Stimulated activated CD8-positive, alpha-beta memory T cell treated with anti-CD3 and anti-CD28 coated beads, Interleukin-15, amount 100 ng/mL, for 1 hour (primary cell): ENCODE data around the gene PPP1R14B.
A peak's percentile ranks its signal among the peaks of the same experiment; 100 is the strongest.
"Not testable (repeated sequence)": the region's sequence is repeated elsewhere in the genome, so short reads cannot be mapped to it uniquely, and the experiment has no call there.

Experiments used
- DNase-seq: peaks from one replicate; pipeline ENCODE4 v3.0.0-alpha.2; 2020; ENCODE audit warnings: low read depth

The PPP1R14B gene

DNA sequence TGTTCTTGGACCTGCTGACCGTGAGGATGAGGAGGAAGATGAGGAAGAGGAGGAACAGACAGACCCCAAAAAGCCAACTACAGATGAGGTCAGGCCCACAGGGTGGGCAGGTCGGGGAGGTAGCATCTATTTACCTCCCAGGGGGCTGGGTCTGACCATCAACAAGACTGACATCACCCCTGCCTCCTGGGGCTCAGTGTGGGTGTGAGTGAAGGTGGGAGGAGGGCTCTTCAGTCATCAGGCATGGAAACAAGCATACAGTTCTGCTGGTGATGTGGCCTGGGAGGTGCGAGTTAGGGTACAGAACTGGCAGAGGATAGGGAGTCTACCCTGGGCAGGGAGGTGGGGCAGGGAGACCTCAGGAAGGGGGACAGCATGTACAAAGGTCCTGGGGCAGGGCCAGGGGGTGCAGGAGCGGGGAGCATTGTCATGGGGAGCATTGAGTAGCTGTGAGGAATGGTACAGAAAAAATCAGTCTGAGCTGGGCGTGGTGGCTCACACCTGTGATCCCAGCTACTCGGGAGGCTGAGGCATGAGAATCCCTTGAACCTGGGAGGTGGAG, 13.5 kb upstream of the PPP1R14B start:
- DNase-seq: no peak

DNA sequence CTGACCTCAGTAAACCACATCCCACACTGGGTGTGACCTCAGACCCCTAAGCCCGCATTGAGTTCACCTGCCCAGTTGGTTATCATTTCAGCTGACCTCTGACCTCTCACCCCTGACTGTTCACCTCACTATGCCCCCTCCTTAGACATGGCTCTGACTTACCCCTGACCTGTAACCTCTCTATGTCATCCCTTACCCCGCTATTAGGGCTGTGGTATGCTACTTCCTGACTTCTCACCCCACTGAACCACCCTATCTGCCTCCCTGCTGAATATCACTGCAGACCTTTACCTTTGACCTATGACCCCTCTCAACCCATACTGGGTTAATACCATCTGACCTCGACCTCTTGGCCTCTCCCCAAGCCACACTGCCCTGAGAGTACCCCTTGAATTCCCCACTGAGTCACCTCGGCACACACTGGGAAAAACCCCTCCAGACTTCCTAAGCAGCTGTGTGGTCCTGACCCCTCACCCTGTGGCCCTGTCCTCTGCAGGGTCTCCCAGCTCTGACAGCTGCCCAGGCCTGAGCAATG, 12.9 kb upstream of the PPP1R14B start:
- no peak for DNase-seq

DNA sequence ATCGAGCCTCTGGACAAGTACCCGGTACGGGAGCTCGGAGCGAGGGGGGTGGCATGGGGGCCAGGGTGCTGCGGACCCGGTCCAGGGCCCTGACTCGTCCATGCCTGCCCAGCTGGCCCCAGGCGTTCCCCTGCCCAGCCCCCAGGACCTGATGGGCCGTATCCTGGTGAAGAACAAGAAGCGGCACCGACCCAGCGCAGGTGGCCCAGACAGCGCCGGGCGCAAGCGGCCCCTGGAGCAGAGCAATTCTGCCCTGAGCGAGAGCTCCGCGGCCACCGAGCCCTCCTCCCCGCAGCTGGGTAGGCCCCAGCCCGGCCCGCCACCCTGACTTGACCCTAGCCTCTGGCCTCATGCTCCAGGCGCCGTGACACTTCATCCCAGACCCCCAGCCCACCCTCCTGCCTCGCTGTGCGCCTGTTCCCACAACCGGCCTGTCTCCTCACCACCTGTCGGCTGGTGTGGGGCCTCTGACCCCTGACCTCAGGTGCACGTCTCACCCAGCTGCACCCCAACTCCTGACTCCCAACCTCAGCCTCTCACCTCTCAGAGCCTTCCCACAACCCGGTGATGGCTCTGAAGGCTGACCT, 12.3 kb upstream of the PPP1R14B start:
- DNase-seq: no peak

DNA sequence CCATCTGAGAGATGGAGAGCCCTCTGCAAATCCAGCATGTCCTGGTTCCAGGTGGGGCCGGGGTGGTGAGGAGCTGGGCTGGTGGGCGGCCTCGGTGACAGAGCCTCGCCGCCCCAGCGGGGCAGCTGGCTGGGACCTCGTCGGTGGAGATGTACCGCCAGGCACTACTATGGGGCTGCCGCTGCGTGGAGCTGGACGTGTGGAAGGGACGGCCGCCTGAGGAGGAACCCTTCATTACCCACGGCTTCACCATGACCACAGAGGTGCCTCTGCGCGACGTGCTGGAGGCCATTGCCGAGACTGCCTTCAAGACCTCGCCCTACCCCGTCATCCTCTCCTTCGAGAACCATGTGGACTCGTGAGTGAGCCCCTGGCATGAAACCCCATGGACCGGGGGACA, 11.6 kb upstream of the PPP1R14B start:
- DNase-seq: no peak

DNA sequence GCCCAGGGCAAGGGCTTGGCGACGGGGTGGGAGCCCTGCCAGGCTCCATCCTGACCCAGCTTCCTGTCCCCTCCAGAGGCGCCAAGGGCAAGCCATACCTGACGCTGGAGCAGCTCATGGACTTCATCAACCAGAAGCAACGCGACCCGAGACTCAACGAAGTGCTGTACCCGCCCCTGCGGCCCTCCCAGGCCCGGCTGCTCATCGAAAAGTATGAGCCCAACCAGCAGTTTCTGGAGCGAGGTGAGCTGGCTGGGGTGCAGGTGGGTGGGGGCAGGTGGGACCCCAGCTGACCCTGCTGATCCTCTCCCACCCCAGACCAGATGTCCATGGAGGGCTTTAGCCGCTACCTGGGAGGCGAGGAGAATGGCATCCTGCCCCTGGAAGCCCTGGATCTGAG, 9.6 kb upstream of the PPP1R14B start:
- DNase-seq: no peak

DNA sequence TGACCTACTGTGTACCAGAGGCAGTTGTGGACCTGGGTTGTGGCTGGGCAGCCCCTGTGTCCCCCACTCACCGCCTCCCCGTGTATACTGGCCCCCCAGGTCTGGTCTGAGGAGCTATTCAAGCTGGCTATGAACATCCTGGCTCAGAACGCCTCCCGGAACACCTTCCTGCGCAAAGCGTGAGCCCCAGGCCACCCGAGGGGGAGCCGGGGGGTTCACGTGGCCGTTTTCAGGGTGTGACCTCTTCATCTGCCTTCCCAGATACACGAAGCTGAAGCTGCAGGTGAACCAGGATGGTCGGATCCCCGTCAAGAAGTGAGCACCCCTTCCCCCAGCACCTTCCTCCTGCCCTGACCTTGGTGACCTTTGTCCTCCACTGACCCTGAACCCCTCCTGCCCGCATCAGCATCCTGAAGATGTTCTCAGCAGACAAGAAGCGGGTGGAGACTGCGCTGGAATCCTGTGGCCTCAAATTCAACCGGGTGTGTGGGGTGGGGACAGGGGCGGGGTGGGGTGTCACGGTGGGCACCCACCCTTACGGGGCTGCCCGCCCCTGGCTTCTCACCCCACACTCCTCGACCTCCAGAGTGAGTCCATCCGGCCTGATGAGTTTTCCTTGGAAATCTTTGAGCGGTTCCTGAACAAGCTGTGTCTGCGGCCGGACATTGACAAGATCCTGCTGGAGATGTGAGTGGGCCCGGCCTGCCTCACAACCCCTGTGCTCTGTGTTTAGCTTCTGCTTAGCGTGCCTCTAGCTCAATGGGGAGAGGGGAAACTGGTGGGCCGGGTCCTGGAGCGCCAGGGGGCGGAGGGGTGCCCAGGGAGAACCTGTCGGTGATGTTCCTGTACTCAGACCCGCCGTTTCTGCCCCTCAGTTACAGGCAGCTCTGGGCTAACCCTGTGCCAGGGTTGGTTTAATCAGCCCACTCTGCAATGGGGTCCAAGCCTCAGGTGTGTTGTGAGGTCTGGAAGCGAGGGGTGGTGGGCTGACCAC, 8.7 kb upstream of the PPP1R14B start:
- no peak for DNase-seq

DNA sequence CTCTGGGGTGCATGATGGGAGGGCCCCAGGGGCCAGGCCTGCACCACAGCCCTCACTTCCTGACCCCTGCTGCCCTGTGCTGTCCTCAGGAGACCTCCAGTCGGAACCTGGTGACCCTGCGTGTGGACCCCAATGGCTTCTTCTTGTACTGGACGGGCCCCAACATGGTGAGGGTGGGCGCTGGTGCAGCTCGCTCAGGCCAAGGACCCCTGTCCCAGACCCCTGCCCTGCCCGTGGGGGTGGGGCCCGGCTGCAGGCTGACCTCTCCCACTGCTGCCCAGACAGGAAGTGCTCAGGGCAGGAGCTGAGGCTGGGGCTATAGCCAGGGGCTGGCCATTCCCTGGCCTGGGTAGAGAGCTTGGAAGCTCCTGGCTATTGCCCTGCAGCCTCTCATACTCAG, 7.6 kb upstream of the PPP1R14B start:
- no peak for DNase-seq

DNA sequence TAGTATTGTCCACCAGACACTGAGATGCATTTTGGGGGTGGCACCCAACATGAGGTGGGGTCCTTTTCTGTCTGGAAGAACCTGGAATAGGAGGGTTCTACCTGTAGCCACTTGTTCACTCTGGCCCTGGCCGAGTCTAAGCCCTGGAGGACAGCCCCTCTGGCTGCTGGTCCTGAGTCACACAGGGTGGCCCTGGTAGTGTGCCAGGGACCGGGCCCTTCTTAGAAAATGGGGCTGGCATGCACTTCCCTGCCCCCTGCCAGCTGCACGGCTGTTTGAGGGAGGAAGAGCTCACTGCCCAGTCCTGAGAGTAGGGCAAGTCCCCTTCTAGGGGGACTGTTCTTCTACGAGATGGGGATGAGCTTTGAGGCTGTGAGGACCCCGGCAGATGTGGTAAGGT, 6.7 kb upstream of the PPP1R14B start:
- no peak for DNase-seq

DNA sequence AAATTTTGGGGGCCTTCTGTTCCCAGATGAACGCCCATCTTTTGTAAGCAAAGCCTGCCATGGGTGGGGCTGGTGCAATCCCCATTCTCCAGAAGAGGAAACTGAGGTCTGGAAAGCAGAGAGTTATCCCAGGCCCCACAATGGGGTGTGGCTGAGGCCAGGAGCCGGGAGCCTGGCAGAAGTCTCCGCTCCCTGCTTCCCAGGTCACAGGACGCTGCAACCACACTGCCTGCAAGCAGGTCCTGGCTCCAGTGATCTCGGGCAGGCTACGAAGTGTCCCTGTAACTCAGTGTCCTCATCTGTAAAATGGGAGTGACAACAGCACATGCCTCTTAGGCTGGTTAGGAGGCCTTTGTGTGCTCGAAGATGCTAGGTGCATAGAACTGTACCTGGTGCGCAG, 6.3 kb upstream of the PPP1R14B start:
- no peak for DNase-seq

DNA sequence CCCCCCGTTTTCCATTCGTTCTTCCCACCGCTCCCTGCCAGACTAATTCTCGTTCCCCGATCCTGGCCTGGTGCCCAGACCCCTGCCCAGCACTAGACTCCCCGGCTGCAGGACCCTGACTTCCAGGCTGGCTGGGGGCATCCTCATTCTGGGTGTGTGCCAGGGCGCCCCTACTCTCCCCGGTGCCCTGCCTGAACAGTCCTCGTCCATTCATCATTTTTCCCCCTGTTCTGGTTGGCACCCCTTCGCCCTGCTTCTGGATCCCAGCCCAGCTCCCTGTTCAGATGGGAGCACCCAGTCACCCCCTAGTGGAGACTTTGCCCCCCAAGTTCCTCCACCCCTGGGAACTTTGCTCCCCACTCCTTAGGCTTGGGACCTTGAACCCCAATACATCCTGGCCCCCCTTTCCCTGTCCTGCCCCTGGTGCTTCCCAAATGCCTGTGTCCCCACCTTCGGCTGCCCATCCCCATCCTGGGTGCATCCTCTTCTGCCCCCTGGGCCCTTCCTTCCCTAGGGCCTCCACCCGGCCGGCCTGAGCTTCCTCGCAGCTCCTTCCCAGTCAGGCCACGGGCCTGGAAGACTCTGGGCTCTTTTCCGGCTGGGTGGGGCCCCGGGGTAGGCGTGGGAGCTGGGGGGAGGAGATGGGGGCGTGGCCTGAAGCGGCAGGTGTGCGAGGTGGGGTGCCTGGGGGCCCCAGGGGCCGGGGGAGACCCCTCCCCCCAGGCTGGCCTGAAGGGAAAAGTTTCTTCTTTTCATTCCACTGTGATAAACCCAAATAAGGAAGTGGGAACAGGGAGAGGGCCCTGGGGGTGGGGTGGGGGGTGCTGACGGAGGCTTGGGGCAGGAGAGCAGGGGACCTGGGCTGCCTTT, 5.5 kb upstream of the PPP1R14B start:
- no peak for DNase-seq

DNA sequence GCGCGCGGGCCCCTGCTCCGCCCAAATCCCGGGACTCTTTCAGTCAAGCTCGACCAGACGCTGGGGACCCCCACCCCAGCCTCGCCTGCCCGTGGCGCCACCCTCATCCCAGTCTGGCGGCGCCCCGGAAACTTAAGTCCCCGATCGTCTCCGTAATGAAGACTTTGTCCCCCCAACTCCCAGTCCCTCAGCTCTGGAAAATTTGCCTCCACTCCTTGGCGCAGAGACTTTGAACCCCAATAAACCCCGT, 4.9 kb upstream of the PPP1R14B start:
- no peak for DNase-seq

DNA sequence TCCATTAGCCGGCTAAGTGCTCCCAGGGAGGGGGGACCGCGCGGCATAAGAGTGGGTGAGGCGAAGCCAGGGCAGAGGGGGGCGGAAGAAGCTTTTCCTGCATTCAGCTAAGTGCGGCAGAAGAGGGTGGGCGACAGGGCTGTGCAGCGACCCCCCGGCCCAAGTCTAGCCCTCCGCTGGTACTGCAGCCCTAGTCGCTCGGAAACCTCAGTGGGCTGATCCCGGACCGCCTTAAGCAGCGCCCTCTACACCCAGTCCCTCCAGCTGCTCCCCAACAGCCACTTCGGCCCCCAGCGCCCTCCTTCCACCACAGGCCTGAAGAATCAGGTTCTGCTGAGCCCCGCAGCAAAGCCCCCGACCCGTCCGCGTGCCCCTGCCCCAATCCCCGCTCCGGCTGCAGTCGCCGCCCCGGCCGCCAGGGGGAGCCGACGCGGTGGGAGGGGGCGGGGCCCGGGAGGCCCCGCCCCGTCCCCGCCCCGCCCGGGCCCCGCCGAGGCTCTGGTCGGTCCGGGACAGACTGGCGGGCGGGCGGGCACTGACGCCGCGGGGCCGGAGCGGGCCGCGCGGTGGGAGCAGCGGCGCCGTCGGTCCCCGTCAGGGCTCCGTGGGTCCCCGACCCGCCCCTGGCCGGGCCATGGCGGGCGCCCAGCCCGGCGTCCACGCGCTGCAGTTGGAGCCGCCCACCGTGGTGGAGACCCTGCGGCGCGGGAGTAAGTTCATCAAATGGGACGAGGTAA, 4.4 kb upstream of the PPP1R14B start, which contains the start of gene PLCB3:
Gene PLCB3, plus strand, starts transcription at position 515 of the 737 bp plus-strand sequence. Its CDS starts 120 bp downstream, at position 635.
- DNase-seq: no peak

DNA sequence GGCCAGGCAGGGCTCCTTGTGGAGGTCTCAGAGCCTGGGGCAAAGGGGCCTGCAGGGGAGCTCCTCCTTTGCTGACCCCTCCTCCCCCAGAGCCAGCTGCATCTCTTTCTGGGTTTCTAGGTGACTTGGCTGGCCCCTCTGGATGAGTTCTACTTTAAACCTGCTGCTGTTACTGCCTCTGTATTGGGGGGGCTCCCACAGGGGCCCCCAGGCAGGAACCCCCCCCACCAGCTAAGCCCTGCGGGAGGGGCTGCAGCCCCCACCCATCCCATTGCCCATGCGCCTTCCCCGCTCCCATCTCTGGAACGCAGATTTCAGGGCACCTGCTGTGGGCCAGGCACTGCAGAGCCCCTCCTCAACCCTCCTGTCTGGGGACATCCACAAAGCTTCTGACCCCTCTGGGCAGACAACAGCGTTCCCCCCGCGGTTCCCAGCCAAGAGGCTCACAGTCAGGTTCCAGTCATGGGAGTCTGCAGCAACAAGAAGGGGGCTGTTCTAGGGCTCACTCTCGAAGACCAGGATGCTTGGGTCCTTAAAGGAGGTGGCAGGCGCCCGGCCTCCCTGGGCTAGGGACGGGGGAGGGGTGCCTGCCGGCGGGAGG, 3.8 kb upstream of the PPP1R14B start:
- no peak for DNase-seq

DNA sequence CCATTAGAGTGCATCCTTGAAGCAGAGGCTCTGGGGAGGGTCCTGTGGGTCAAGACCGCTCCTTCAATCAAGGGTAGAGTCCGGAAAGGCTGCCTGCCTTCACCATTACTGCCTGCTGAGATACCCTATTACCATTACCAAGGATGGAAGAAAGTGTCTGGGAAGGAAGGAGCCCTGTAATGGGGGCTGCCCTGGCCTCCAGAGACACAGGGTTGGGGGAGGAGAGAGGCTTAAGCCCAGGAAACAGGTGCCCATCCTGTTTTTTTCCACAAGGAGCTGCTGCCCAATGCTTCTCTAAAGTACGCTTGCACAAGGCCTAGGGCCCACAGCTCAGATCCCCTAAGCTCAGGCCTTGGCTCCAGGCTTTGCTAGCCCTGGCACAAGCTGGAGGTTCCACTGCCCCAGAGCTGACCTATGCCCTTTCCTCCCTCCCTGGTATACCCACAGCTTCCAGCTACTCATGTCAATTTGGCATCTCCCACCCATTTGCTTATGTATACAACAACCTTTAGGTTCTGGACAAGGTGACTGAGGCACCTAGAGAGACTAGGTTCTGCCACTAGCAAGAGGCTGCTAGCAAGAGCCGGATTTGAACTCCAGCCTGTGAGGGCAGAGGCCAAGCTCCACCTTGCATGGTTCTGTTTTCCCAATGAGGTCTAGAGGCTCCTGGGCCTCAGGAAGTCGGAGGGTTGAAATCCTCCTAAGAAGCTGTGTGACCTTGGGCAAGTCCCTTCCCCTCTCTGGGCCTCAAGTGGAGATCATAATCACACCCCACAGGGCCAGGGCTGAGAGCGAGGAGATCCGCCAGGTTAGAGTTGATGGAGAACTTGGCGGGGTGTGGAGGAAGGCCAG, 3.0 kb upstream of the PPP1R14B start:
- DNase-seq: no peak

DNA sequence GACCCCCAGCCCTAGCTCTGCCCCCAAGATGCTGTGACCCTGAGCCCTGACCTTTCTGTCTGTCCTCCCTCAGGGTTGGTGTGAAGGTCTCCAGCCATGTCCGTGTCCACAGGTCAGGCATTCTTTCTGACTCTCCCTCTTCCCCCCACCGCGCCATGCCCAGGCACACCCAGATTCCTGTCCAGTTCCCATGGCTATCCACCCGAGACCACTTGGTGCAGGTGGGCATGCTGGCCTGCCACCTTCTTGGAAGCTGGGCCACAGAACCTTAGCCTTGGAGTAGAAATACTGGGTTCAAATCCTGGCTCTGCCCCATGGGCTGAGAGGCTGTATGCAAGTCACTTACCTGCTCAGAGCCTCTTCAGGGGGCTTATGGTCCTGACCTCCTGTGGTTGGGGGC, 2.3 kb upstream of the PPP1R14B start:
- no peak for DNase-seq

DNA sequence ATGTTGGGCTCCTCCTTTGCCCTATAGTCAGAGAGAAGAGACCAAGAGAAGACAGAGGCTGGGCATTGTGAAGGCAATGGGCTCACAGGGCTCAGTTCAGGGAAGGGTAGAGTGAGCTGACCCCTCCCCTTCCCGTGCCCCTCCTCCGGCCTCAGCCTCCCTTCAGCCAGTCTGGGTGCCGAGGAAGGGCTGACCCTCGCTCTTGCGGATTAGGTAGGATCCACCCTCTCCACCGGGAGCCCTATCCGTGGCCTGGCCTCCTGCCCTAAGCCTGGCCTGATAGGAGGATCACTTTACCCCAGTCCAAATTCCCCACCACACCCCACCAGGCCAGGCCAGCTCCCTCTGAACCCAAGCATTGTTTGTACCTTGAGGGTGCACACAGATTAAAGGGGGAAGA, 1.8 kb upstream of the PPP1R14B start:
- no peak for DNase-seq

DNA sequence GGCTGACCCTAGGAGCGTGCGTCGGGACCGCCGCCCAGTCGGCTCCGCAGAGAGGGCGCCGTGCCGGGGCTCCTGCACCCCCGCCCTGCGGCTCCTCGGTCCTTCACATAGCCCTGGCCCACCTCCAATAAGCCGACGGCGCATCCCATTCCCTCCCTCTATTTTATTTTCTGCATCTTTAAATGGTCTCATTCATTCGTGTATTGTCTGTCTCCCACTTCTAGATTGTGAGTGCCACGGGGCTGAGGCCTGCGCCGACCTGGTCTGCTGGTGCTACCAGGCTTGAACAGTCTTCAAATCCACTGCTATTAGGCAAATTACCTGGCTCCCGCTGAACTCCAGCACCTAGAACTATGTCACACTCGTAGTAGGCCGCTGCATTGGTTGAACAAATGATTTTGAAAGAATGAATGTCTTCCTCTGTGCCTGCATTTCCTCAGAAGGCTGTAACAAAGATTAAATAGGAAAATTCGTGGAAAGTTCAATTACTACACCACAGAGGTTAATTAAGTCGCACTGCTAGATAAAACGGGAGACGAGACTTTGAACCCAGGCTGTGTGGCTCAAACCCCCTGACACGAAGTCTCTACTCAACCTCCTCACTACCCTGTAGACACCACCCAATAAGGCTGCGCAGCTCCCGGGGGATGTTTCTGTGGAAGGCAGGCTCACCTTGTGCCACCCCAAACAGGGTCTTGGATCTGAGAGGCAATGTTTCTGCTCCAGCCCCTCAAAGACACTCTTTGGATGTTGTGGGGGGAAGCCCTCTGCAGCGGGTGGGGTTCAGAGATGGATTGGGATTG, 1.2 kb upstream of the PPP1R14B start:
- no peak for DNase-seq

DNA sequence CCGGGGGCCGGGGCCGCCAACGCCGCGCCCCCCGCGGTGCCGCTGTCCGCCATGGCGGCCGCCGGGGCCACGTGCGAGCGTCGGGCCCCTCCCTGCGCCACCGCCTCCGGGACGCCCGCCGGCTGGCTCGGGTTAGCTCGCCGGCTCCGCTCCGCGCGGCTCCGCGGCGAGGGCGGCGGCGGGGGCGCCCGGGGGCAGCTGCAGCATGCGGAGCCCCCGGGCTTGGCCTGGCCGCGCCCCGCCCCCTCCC, 197 bp downstream of the PPP1R14B start:
- not testable (repeated sequence) for DNase-seq

DNA sequence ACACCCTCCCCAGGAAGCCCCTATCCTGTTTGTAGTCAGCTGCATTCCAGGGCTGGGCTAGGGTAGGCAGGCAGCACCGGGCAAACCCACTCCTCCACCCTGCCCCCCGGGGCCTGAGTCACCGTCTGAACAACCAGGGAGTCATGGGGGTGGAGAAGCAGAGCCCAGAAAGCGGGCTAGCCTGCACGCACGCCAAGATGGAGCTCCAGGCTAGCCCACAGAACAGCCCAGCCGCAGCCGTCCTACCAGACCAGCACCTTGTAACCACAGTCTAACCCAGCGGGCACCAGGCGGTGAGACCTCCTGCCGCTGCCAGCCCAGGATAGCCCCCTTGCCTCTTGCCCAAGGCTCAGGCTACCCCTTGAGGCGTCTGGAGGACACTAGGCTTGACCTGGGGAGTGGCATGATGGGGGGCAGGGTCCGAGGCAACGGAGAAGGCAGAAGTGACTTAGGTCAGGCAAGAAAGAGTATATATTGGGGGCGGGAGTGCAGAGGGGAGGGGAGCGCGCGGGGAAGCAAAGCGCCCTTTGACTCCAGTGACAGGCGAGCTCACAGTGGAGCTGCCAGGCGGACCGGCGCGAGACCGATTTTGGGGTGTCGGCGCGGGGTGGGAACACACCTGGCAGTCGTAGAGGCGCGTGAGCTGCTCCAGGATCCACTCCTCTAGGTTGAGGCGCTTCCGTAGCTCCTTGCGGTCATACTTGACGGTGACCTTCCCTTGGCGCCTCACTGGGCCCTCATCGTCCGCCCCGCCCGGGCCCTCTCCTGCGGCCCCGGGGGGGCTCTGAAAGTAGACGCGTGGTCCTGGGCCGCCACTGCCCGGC, 734 bp downstream of the PPP1R14B start:
- peak; percentile 44 for DNase-seq
